Immature natural killer cell (primary cell): ENCODE results near the gene PPM1H. TPM values are rescaled to one million over a fixed set of nuclear protein-coding genes. Genes with fewer than 3 reads are reported as not detected.

Source experiments
- DNase-seq, 3 donors: peaks; one replicate each; pipeline ENCODE4 v3.0.0; 2022; ENCODE audit warnings: mixed read lengths in 1 of 3
- H3K27ac Mint-ChIP-seq, 6 donors: one replicate each; pipeline ENCODE4 v1.8.0; 2020; ENCODE audit warnings: mixed read lengths in 6 of 6, mild to moderate bottlenecking in 5 of 6, inconsistent platforms in 4 of 6, moderate library complexity in 3 of 6
- H3K27me3 Mint-ChIP-seq, 3 donors: one replicate each; pipeline ENCODE4 v1.8.0; 2020 to 2021; ENCODE audit warnings: low read depth in 3 of 3, mild to moderate bottlenecking in 3 of 3, mixed read lengths in 3 of 3, moderate library complexity in 3 of 3, inconsistent platforms in 1 of 3
- H3K36me3 Mint-ChIP-seq, 3 donors: one replicate each; pipeline ENCODE4 v1.8.0; 2020; ENCODE audit warnings: mixed read lengths in 3 of 3, inconsistent platforms in 2 of 3, mild to moderate bottlenecking in 2 of 3
- H3K4me1 Mint-ChIP-seq, 2 donors: one replicate each; pipeline ENCODE4 v1.8.0; 2020; ENCODE audit warnings: inconsistent platforms in 2 of 2, mild to moderate bottlenecking in 2 of 2, mixed read lengths in 2 of 2, moderate library complexity in 1 of 2
- H3K4me3 Mint-ChIP-seq, 5 donors: one replicate each; pipeline ENCODE4 v1.8.0; 2020; ENCODE audit warnings: mild to moderate bottlenecking in 5 of 5, mixed read lengths in 5 of 5, inconsistent platforms in 3 of 5, moderate library complexity in 3 of 5
- H3K9me3 Mint-ChIP-seq, 6 donors: one replicate each; pipeline ENCODE4 v1.8.0; 2020; ENCODE audit warnings: mild to moderate bottlenecking in 6 of 6, mixed read lengths in 6 of 6, inconsistent platforms in 4 of 6, moderate library complexity in 3 of 6
- polyA plus RNA-seq, 3 donors: library from polyadenylated mRNA; unstranded; fragments of 300-500 nt; fragmentation: Illumina TruSeq; gene quantifications; one replicate each; pipeline ENCODE4 v1.2.3, GENCODE V29; 2021

PPM1H gene
- polyA plus RNA-seq, 3 donors from 2014 or later, result 0.50 TPM; not detected in 2

GRCh38 chr12:62794218-62794583 is 140.7 kb downstream of the PPM1H start:
- Mint-ChIP-seq H3K36me3 (no peaks in the 10 kb centered on the region), H3K4me3 (no peak overlapping the region), H3K27ac (no peak overlapping the region), H3K4me1 (no peaks in the 10 kb centered on the region), H3K27me3 (peaks cover 0 to 3% (median 2%) of the 10 kb centered on the region in 3 donors), H3K9me3 (no peaks in the 10 kb centered on the region)
- no peak for DNase-seq

GRCh38 chr12:62793256-62794217 is 141.4 kb downstream of the PPM1H start:
- Mint-ChIP-seq H3K36me3 (no peaks in the 10 kb centered on the region), H3K27ac (no peak overlapping the region), H3K4me1 (no peaks in the 10 kb centered on the region), H3K4me3 (no peak overlapping the region), H3K9me3 (no peaks in the 10 kb centered on the region), H3K27me3 (peaks cover 0 to 3% (median 0%) of the 10 kb centered on the region in 3 donors)
- DNase-seq, result peak; percentile 58 to 63 (median 59)

GRCh38 chr12:62792236-62792870 is 142.6 kb downstream of the PPM1H start:
- Mint-ChIP-seq H3K4me1 (no peaks in the 10 kb centered on the region), H3K27ac (no peak overlapping the region)

DNA sequence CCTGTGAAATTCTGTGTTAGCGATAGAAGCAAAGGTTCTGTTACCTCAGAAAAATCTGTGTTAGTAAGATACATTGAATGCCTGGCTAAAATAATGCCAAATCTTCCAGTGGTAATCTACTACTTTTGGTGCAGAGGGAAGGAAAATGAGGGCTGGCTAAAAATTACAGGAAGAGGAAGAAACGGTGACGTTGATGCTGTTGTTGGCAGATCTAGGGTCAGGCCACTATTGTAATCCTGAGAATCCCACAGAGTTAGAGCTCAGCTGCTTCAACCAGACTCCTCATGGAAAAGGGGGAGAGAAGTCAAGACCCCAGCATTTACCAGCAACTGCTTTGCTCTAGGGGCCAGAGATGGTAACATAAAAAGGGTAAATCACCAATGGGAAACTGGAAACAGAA is 145.1 kb downstream of the PPM1H start:
- no peaks in the 10 kb centered on the region for H3K4me1 Mint-ChIP-seq
- no peak for DNase-seq
- no peaks in the 10 kb centered on the region for H3K36me3 Mint-ChIP-seq
- H3K27me3 Mint-ChIP-seq, result peaks cover 0 to 3% (median 2%) of the 10 kb centered on the region in 3 donors
- no peaks in the 10 kb centered on the region for H3K9me3 Mint-ChIP-seq
- no peak overlapping the region for H3K27ac Mint-ChIP-seq
- no peak overlapping the region for H3K4me3 Mint-ChIP-seq

More at GRCh38 chr12:62792236-62792870, 142.6 kb downstream of the PPM1H start:
- DNase-seq, result no peak
- Mint-ChIP-seq H3K9me3 (no peaks in the 10 kb centered on the region), H3K27me3 (peaks cover 0 to 3% (median 0%) of the 10 kb centered on the region in 3 donors), H3K36me3 (no peaks in the 10 kb centered on the region), H3K4me3 (no peak overlapping the region)

DNA sequence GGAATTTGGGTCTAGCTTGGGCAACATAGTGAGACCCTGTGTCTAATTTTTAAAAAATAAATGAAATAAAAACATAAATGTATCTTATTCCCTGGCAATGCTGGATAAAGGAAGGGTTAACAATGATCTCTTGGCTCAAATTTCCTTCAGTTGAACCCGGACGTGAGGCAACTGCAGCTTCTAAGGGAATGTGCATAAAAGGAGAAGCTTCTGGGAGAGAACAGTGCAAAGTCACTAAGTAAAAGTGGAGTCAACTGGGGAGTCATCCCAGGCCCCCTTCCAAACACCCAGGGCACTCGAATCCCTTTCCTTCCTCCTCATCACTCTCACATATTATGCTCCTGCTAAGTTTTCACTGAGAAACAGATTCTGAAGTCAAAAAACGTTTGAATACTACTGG is 147.3 kb downstream of the PPM1H start:
- Mint-ChIP-seq H3K4me1 (no peaks in the 10 kb centered on the region), H3K36me3 (no peaks in the 10 kb centered on the region), H3K4me3 (no peak overlapping the region), H3K27ac (no peak overlapping the region), H3K9me3 (no peaks in the 10 kb centered on the region), H3K27me3 (peaks cover 0 to 4% (median 2%) of the 10 kb centered on the region in 3 donors)
- no peak for DNase-seq

DNA sequence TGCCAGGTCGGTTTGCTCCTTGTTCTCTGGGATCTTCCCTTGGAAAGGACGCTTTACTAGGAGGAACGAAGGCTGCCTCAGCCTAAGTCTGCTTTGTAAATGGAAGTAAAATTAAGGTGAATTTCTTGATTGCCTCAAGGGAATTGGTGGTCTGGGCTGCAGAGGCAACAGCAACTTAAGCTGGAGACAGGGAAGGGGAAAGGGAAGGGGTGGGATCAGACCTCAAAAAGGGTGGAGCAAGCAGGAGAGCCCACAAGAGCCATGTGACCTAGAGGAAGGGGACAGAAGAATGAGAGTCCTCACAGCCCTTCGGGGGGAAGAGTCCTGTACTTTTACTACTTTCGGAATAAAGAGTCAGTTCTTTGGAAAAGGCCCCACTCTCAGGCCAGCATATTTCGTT is 147.9 kb downstream of the PPM1H start:
- Mint-ChIP-seq H3K36me3 (no peaks in the 10 kb centered on the region), H3K9me3 (no peaks in the 10 kb centered on the region), H3K4me1 (no peaks in the 10 kb centered on the region), H3K27ac (no peak overlapping the region), H3K27me3 (peaks cover 0 to 4% (median 2%) of the 10 kb centered on the region in 3 donors), H3K4me3 (no peak overlapping the region)
- no peak for DNase-seq

GRCh38 chr12:62785941-62786559 is 148.9 kb downstream of the PPM1H start:
- no peak for DNase-seq
- peaks cover 0 to 4% (median 2%) of the 10 kb centered on the region in 3 donors for H3K27me3 Mint-ChIP-seq
- no peaks in the 10 kb centered on the region for H3K4me1 Mint-ChIP-seq
- H3K4me3 Mint-ChIP-seq, result no peak overlapping the region
- no peaks in the 10 kb centered on the region for H3K36me3 Mint-ChIP-seq
- H3K9me3 Mint-ChIP-seq, result no peaks in the 10 kb centered on the region
- no peak overlapping the region for H3K27ac Mint-ChIP-seq

GRCh38 chr12:62784576-62784975 is 150.4 kb downstream of the PPM1H start:
- Mint-ChIP-seq H3K4me3 (no peak overlapping the region), H3K36me3 (no peaks in the 10 kb centered on the region)

GRCh38 chr12:62783881-62784280 is 151.1 kb downstream of the PPM1H start:
- peaks cover 0 to 2% (median 2%) of the 10 kb centered on the region in 3 donors for H3K27me3 Mint-ChIP-seq
- H3K36me3 Mint-ChIP-seq, result no peaks in the 10 kb centered on the region
- H3K4me1 Mint-ChIP-seq, result no peaks in the 10 kb centered on the region
- DNase-seq, result no peak
- no peak overlapping the region for H3K4me3 Mint-ChIP-seq
- no peak overlapping the region for H3K27ac Mint-ChIP-seq
- no peaks in the 10 kb centered on the region for H3K9me3 Mint-ChIP-seq

More at GRCh38 chr12:62784576-62784975, 150.4 kb downstream of the PPM1H start:
- Mint-ChIP-seq H3K9me3 (no peaks in the 10 kb centered on the region), H3K4me1 (no peaks in the 10 kb centered on the region), H3K27ac (no peak overlapping the region), H3K27me3 (peaks cover 0 to 2% (median 2%) of the 10 kb centered on the region in 3 donors)
- DNase-seq, result no peak

- Mint-ChIP-seq H3K4me3 (no peak overlapping the region), H3K9me3 (no peaks in the 10 kb centered on the region), H3K27ac (no peak overlapping the region), H3K36me3 (no peaks in the 10 kb centered on the region), H3K4me1 (no peaks in the 10 kb centered on the region), H3K27me3 (peaks cover 0 to 2% (median 0%) of the 10 kb centered on the region in 3 donors)
- no peak for DNase-seq
Observed at GRCh38 chr12:62781136-62781880, 153.6 kb downstream of the PPM1H start.

GRCh38 chr12:62779488-62779887 is 155.5 kb downstream of the PPM1H start:
- Mint-ChIP-seq H3K36me3 (no peaks in the 10 kb centered on the region), H3K4me3 (no peak overlapping the region), H3K4me1 (no peaks in the 10 kb centered on the region), H3K27ac (no peak overlapping the region), H3K9me3 (no peaks in the 10 kb centered on the region), H3K27me3 (peaks cover 0 to 2% (median 2%) of the 10 kb centered on the region in 3 donors)
- no peak for DNase-seq

- H3K4me3 Mint-ChIP-seq, result no peak overlapping the region
- no peaks in the 10 kb centered on the region for H3K4me1 Mint-ChIP-seq
- DNase-seq, result no peak
- H3K36me3 Mint-ChIP-seq, result no peaks in the 10 kb centered on the region
- H3K9me3 Mint-ChIP-seq, result no peaks in the 10 kb centered on the region
- no peak overlapping the region for H3K27ac Mint-ChIP-seq
- peaks cover 0 to 2% (median 0%) of the 10 kb centered on the region in 3 donors for H3K27me3 Mint-ChIP-seq
Observed at GRCh38 chr12:62778187-62778586, 156.8 kb downstream of the PPM1H start.

- Mint-ChIP-seq H3K27me3 (peaks cover 0 to 2% (median 0%) of the 10 kb centered on the region in 3 donors), H3K9me3 (no peaks in the 10 kb centered on the region), H3K4me3 (no peak overlapping the region), H3K4me1 (no peaks in the 10 kb centered on the region), H3K27ac (no peak overlapping the region), H3K36me3 (no peaks in the 10 kb centered on the region)
- DNase-seq, result no peak
Observed at GRCh38 chr12:62776997-62777396, 158.0 kb downstream of the PPM1H start.
